ENCODE measurements around the gene HBA2. TPM values are rescaled to one million over a fixed set of nuclear protein-coding genes. Genes with fewer than 3 reads are reported as not detected.
"Not testable (repeated sequence)": the region's sequence is repeated elsewhere in the genome, so short reads cannot be mapped to it uniquely, and the experiment has no call there.

HBA2 gene
- total and polyA plus RNA-seq, 12 donors: 1.9 to 1,723 (median 36.9) TPM; not detected in 2

DNA sequence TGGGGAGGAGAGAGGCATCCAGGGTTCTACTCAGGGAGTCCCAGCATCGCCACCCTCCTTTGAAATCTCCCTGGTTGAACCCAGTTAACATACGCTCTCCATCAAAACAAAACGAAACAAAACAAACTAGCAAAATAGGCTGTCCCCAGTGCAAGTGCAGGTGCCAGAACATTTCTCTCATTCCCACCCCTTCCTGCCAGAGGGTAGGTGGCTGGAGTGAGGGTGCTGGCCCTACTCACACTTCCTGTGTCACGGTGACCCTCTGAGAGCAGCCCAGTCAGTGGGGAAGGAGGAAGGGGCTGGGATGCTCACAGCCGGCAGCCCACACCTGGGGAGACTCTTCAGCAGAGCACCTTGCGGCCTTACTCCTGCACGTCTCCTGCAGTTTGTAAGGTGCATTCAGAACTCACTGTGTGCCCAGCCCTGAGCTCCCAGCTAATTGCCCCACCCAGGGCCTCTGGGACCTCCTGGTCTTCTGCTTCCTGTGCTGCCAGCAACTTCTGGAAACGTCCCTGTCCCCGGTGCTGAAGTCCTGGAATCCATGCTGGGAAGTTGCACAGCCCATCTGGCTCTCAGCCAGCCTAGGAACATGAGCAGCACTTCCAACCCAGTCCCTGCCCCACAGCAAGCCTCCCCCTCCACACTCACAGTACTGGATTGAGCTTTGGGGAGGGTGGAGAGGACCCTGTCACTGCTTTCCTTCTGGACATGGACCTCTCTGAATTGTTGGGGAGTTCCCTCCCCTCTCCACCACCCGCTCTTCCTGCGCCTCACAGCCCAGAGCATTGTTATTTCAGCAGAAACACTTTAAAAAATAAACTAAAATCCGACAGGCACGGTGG lies 1.5 kb downstream of the HBA2 start:
- H3K27ac ChIP-seq; intact Hi-C loops (cut with DNase I): not testable (repeated sequence)
- peaks cover 46% of the 10 kb centered on the region for H3K27me3 ChIP-seq

DNA sequence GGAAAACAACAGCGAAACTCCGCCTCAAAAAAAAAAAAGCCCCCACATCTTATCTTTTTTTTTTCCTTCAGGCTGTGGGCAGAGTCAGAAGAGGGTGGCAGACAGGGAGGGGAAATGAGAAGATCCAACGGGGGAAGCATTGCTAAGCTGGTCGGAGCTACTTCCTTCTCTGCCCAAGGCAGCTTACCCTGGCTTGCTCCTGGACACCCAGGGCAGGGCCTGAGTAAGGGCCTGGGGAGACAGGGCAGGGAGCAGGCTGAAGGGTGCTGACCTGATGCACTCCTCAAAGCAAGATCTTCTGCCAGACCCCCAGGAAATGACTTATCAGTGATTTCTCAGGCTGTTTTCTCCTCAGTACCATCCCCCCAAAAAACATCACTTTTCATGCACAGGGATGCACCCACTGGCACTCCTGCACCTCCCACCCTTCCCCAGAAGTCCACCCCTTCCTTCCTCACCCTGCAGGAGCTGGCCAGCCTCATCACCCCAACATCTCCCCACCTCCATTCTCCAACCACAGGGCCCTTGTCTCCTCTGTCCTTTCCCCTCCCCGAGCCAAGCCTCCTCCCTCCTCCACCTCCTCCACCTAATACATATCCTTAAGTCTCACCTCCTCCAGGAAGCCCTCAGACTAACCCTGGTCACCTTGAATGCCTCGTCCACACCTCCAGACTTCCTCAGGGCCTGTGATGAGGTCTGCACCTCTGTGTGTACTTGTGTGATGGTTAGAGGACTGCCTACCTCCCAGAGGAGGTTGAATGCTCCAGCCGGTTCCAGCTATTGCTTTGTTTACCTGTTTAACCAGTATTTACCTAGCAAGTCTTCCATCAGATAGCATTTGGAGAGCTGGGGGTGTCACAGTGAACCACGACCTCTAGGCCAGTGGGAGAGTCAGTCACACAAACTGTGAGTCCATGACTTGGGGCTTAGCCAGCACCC lies 2.6 kb downstream of the HBA2 start:
- whole genome bisulfite sequencing, 4 donors: 17 to 35% (median 26%) methylated on average over 7 to 8 of the region's 8 CpGs
- H3K9me3 ChIP-seq (replicated peaks in 1 of 3): no peaks in the 10 kb centered on the region
- H3K27ac ChIP-seq: no peak overlapping the region
- H3K27me3 ChIP-seq: peaks cover 55% of the 10 kb centered on the region
- no peak for DNase-seq
- no peak overlapping the region for H3K4me3 ChIP-seq
- no peaks in the 10 kb centered on the region for H3K36me3 ChIP-seq (replicated peaks in 1 of 2)
- peaks cover 0 to 5% of the 10 kb centered on the region in 2 donors for H3K4me1 ChIP-seq (replicated peaks in 1 of 2)
- intact Hi-C loops (cut with DNase I): no loop called here
- TF ChIP-seq POLR2A (IDR thresholded peaks at IDR 0.05): no peak
- TF ChIP-seq, protein P1, sequence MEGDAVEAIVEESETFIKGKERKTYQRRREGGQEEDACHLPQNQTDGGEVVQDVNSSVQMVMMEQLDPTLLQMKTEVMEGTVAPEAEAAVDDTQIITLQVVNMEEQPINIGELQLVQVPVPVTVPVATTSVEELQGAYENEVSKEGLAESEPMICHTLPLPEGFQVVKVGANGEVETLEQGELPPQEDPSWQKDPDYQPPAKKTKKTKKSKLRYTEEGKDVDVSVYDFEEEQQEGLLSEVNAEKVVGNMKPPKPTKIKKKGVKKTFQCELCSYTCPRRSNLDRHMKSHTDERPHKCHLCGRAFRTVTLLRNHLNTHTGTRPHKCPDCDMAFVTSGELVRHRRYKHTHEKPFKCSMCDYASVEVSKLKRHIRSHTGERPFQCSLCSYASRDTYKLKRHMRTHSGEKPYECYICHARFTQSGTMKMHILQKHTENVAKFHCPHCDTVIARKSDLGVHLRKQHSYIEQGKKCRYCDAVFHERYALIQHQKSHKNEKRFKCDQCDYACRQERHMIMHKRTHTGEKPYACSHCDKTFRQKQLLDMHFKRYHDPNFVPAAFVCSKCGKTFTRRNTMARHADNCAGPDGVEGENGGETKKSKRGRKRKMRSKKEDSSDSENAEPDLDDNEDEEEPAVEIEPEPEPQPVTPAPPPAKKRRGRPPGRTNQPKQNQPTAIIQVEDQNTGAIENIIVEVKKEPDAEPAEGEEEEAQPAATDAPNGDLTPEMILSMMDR (IDR thresholded peaks at IDR 0.05): no peak

More for the DNA sequence above, 1.5 kb downstream of the HBA2 start:
- H3K4me3 ChIP-seq; H3K36me3 ChIP-seq (replicated peaks in 1 of 2); H3K4me1 ChIP-seq (replicated peaks in 1 of 2); H3K9me3 ChIP-seq (replicated peaks in 1 of 3): not testable (repeated sequence)
- WGBS, 4 donors: 20 to 37% (median 26%) methylated on average over 4 to 6 of the region's 13 CpGs
- DNase-seq: peak in 4 of 7 donors; percentile 33 to 66 (median 40)

DNA sequence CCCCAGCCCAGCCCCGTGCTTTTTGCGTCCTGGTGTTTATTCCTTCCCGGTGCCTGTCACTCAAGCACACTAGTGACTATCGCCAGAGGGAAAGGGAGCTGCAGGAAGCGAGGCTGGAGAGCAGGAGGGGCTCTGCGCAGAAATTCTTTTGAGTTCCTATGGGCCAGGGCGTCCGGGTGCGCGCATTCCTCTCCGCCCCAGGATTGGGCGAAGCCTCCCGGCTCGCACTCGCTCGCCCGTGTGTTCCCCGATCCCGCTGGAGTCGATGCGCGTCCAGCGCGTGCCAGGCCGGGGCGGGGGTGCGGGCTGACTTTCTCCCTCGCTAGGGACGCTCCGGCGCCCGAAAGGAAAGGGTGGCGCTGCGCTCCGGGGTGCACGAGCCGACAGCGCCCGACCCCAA lies 3.3 kb downstream of the HBA2 start:
- H3K4me3 ChIP-seq; intact Hi-C loops (cut with DNase I); H3K36me3 ChIP-seq (replicated peaks in 1 of 2); DNase-seq; H3K27ac ChIP-seq; H3K9me3 ChIP-seq (replicated peaks in 1 of 3): not testable (repeated sequence)
- Histone ChIP-seq H3K4me1 (replicated peaks in 1 of 2) (peaks cover 5 to 12% of the 10 kb centered on the region in 2 donors), H3K27me3 (peaks cover 58% of the 10 kb centered on the region)
- 0 to 2% methylated on average over 20 to 22 of the region's 39 CpGs; no CpG with 5 or more reads in 2 of the 4 donors for WGBS, 4 donors

DNA sequence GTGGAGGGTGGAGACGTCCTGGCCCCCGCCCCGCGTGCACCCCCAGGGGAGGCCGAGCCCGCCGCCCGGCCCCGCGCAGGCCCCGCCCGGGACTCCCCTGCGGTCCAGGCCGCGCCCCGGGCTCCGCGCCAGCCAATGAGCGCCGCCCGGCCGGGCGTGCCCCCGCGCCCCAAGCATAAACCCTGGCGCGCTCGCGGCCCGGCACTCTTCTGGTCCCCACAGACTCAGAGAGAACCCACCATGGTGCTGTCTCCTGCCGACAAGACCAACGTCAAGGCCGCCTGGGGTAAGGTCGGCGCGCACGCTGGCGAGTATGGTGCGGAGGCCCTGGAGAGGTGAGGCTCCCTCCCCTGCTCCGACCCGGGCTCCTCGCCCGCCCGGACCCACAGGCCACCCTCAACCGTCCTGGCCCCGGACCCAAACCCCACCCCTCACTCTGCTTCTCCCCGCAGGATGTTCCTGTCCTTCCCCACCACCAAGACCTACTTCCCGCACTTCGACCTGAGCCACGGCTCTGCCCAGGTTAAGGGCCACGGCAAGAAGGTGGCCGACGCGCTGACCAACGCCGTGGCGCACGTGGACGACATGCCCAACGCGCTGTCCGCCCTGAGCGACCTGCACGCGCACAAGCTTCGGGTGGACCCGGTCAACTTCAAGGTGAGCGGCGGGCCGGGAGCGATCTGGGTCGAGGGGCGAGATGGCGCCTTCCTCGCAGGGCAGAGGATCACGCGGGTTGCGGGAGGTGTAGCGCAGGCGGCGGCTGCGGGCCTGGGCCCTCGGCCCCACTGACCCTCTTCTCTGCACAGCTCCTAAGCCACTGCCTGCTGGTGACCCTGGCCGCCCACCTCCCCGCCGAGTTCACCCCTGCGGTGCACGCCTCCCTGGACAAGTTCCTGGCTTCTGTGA lies 4.1 kb downstream of the HBA2 start, which contains the start of gene HBA1:
TSS of gene HBA1 (plus strand) at position 204 of the 906 bp plus-strand sequence. CDS start at position 241, 37 bp downstream.
- H3K4me3 ChIP-seq; H3K9me3 ChIP-seq (replicated peaks in 1 of 3); DNase-seq; H3K27ac ChIP-seq; H3K36me3 ChIP-seq (replicated peaks in 1 of 2); intact Hi-C loops (cut with DNase I): not testable (repeated sequence)
- peaks cover 5 to 17% of the 10 kb centered on the region in 2 donors for H3K4me1 ChIP-seq (replicated peaks in 1 of 2)
- 3 to 14% (median 6%) methylated on average over 10 to 35 of the region's 88 CpGs; no CpG with 5 or more reads in 1 of the 4 donors for WGBS, 4 donors
- H3K27me3 ChIP-seq: peaks cover 53% of the 10 kb centered on the region

DNA sequence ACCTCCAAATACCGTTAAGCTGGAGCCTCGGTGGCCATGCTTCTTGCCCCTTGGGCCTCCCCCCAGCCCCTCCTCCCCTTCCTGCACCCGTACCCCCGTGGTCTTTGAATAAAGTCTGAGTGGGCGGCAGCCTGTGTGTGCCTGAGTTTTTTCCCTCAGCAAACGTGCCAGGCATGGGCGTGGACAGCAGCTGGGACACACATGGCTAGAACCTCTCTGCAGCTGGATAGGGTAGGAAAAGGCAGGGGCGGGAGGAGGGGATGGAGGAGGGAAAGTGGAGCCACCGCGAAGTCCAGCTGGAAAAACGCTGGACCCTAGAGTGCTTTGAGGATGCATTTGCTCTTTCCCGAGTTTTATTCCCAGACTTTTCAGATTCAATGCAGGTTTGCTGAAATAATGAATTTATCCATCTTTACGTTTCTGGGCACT lies 4.7 kb downstream of the HBA2 start:
- intact Hi-C loops (cut with DNase I): no loop called here
- Histone ChIP-seq H3K36me3 (replicated peaks in 1 of 2) (no peaks in the 10 kb centered on the region), H3K4me1 (replicated peaks in 1 of 2) (peaks cover 5 to 17% of the 10 kb centered on the region in 2 donors), H3K9me3 (replicated peaks in 1 of 3) (no peaks in the 10 kb centered on the region), H3K27ac (no peak overlapping the region), H3K4me3 (no peak overlapping the region), H3K27me3 (peaks cover 53% of the 10 kb centered on the region)
- WGBS, 4 donors: 8 to 11% (median 9%) methylated on average over 9 to 13 of the region's 13 CpGs
- TF ChIP-seq, protein P1 (IDR thresholded peaks at IDR 0.05): no peak
- TF ChIP-seq POLR2A (IDR thresholded peaks at IDR 0.05): no peak
- no peak for DNase-seq
